ENCODE results near the gene TMEM182.

- TF ChIP-seq, protein P1, sequence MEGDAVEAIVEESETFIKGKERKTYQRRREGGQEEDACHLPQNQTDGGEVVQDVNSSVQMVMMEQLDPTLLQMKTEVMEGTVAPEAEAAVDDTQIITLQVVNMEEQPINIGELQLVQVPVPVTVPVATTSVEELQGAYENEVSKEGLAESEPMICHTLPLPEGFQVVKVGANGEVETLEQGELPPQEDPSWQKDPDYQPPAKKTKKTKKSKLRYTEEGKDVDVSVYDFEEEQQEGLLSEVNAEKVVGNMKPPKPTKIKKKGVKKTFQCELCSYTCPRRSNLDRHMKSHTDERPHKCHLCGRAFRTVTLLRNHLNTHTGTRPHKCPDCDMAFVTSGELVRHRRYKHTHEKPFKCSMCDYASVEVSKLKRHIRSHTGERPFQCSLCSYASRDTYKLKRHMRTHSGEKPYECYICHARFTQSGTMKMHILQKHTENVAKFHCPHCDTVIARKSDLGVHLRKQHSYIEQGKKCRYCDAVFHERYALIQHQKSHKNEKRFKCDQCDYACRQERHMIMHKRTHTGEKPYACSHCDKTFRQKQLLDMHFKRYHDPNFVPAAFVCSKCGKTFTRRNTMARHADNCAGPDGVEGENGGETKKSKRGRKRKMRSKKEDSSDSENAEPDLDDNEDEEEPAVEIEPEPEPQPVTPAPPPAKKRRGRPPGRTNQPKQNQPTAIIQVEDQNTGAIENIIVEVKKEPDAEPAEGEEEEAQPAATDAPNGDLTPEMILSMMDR (IDR thresholded peaks at IDR 0.05), result no peak
- no peak for TF ChIP-seq POLR2AphosphoS5 (IDR thresholded peaks at IDR 0.05)
- TF ChIP-seq POLR2A (IDR thresholded peaks at IDR 0.05), result no peak
These were observed 3.2 kb downstream of the TMEM182 start for GRCh38 chr2:102765061-102765460.
